ENCODE data around the gene PPM1J.

GRCh38 chr1:112676543-112676942 is 38.6 kb downstream of the PPM1J start:
- TF ChIP-seq KLF13 (CRISPR knock-in tag; IDR thresholded peaks at IDR 0.05) (no peak), KAT8 (CRISPR knock-in tag; IDR thresholded peaks at IDR 0.05) (no peak), KDM6A (CRISPR knock-in tag; IDR thresholded peaks at IDR 0.05; ENCODE audit: low read depth) (no peak), FOXA3 (CRISPR knock-in tag; IDR thresholded peaks at IDR 0.05) (no peak), ZNF318 (CRISPR knock-in tag; IDR thresholded peaks at IDR 0.05) (no peak), CTCF (CRISPR knock-in tag; IDR thresholded peaks at IDR 0.05) (no peak), ZNF24 (IDR thresholded peaks at IDR 0.05) (no peak), ZNF800 (CRISPR knock-in tag; IDR thresholded peaks at IDR 0.05) (no peak), TBL1XR1 (IDR thresholded peaks at IDR 0.05; ENCODE audit: borderline replicate concordance, low read length, partially characterized antibody) (no peak), POLR2AphosphoS5 (IDR thresholded peaks at IDR 0.05; ENCODE audit: low read depth, low read length) (no peak)

Measured in HepG2 (cell line).